Mucosa of stomach (tissue), 1 donor: Measurements from ENCODE around the gene ST14.

Source experiments
- H3K27me3 ChIP-seq: one replicate; pipeline ENCODE4 v1.7.0; 2013; ENCODE audit warnings: mild to moderate bottlenecking, low read length; ENCODE audit not compliant: control insufficient read depth, insufficient read depth
- H3K36me3 ChIP-seq: one replicate; pipeline ENCODE4 v1.7.0; 2013; ENCODE audit warnings: low read length; ENCODE audit not compliant: control insufficient read depth, insufficient read depth
- H3K4me1 ChIP-seq: one replicate; pipeline ENCODE4 v1.7.0; 2013; ENCODE audit warnings: mild to moderate bottlenecking, low read length; ENCODE audit not compliant: control insufficient read depth, insufficient read depth
- H3K4me3 ChIP-seq: one replicate; pipeline ENCODE4 v1.7.0; 2013; ENCODE audit warnings: low read length
- H3K9ac ChIP-seq: one replicate; pipeline ENCODE4 v1.7.0; 2013; ENCODE audit warnings: mild to moderate bottlenecking, low read length, moderate library complexity
- H3K9me3 ChIP-seq: one replicate; pipeline ENCODE4 v1.7.0; 2013; ENCODE audit warnings: mild to moderate bottlenecking, low read length, moderate library complexity; ENCODE audit not compliant: control insufficient read depth
- donor health status: Pancreatic carcinoma.

The ST14 gene

DNA sequence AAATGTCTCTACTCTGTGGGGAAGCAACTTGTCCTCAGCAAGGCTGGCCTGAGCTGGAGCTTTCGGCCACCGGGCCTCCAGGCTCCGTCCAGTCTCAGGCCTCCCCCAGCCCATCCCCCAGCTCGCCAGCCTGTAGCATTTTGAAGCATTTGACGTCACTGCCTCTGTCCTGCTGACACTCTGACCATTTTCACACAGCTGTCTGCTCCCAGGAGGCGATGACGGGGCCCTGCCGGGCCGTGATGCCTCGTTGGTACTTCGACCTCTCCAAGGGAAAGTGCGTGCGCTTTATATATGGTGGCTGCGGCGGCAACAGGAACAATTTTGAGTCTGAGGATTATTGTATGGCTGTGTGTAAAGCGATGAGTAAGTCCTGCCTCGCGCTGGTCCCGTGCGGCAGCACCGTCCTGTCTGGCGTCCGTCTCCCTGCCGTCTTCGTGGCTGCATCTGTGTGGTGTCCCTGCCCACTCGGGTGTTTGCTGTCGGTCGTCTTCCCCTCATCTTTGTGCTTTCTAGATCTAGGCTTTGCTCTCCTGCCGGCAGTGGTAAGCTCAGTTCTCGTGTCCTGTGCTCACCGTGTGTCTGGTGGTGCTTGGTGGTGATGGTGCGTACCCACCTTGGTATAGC lies 36.1 kb upstream of the ST14 start:
- peaks cover 5% of the 10 kb centered on the region for H3K4me1 ChIP-seq
- no peaks in the 10 kb centered on the region for H3K27me3 ChIP-seq
- H3K9ac ChIP-seq: no peak overlapping the region
- no peaks in the 10 kb centered on the region for H3K9me3 ChIP-seq
- H3K36me3 ChIP-seq: peaks cover 1% of the 10 kb centered on the region
- H3K4me3 ChIP-seq: no peak overlapping the region

DNA sequence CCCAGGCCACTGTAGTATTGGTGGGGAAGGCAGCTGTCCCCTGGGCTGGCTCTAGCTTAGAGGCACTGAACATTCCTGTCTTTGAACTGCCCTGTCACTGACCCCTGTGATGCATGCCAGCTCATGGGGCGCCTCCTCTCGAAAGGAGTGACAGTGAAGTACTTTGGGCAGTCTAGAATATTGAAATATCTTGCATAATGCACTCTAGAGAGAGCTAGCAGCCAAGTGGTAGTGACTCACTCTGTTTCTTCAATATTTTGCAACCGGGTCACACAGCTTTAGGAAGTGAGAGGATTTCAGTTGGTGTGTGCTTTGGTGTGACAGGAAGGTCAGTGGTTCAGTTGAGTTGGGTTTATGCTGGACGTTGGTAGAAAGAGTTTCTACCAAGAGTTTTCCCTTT lies 35.5 kb upstream of the ST14 start:
- peaks cover 4% of the 10 kb centered on the region for H3K36me3 ChIP-seq
- H3K4me3 ChIP-seq: no peak overlapping the region
- peaks cover 5% of the 10 kb centered on the region for H3K4me1 ChIP-seq
- no peak overlapping the region for H3K9ac ChIP-seq
- H3K9me3 ChIP-seq: no peaks in the 10 kb centered on the region
- no peaks in the 10 kb centered on the region for H3K27me3 ChIP-seq

DNA sequence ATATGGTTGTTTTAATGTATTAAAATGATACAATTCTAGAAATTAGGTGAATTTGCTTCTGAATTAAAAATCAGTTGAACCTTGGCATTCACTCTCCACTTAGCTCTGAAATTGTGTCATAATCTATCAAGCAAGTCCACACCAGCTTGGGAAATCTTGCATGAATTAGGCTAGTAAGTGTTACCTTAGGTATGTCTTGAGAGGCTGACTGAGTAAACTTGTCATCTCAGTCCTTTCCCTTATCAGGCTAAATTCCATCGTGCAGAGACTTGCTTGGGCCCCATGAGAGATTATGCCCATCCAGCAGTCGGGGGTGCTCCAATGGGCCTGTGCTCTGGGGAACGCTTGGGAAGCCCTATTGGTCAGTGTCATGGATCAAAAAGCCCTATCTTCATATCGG lies 33.9 kb upstream of the ST14 start:
- Histone ChIP-seq H3K4me3 (no peak overlapping the region), H3K36me3 (peaks cover 4% of the 10 kb centered on the region), H3K27me3 (no peaks in the 10 kb centered on the region), H3K4me1 (peaks cover 5% of the 10 kb centered on the region), H3K9ac (no peak overlapping the region), H3K9me3 (no peaks in the 10 kb centered on the region)

DNA sequence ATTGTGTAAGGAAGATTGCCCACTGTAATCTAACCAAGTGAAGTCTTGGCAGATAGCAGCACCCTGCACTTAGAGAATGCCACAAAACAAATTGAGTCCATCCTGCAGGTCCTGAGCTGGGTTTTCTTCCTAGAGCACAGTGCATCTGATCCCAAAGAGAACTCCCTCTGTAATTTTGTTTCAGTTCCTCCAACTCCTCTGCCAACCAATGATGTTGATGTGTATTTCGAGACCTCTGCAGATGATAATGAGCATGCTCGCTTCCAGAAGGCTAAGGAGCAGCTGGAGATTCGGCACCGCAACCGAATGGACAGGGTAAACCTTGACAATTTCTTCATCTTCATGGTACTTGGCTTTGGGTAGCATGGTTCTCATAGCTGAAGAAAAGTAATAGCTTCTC lies 33.1 kb upstream of the ST14 start:
- H3K4me1 ChIP-seq: peaks cover 5% of the 10 kb centered on the region
- H3K9me3 ChIP-seq: no peaks in the 10 kb centered on the region
- H3K27me3 ChIP-seq: no peaks in the 10 kb centered on the region
- no peak overlapping the region for H3K9ac ChIP-seq
- no peak overlapping the region for H3K4me3 ChIP-seq
- H3K36me3 ChIP-seq: peaks cover 7% of the 10 kb centered on the region

DNA sequence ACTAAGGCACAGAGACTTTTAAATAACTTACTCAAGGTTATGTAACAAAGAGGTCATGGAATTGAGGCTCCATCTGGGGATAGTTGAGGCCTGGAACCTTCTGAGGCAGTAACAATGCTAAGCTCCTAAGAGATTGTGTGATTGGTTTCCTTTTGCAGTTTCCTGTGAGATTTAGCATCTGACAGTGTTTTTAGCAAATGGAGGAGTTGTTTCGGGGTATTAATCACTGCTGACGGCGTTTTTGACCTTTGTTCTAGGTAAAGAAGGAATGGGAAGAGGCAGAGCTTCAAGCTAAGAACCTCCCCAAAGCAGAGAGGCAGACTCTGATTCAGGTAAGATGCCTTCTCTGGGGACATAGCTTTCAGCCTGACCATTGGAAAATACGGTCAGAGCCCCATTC lies 32.1 kb upstream of the ST14 start:
- Histone ChIP-seq H3K9me3 (no peaks in the 10 kb centered on the region), H3K4me1 (peaks cover 5% of the 10 kb centered on the region), H3K9ac (no peak overlapping the region), H3K4me3 (no peak overlapping the region), H3K27me3 (no peaks in the 10 kb centered on the region), H3K36me3 (peaks cover 9% of the 10 kb centered on the region)

DNA sequence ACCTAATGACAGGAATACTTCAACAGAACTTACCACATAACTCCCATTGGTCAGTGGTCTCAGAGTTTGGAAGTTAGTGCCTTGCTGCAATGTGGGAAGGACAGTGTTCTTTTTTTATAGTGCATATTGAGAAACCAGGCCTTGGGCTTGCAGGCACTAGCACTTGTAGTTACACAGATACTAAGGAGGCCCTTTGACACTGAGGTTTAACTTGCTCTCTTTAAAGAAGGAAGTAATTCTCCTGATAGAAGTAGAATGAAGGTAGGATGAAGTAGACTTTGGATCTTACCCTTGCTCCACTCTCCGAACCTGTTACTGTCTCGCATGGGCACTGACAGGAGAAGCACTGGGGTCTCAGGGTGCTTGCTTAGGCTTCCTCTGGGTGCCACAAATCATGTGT lies 31.0 kb upstream of the ST14 start:
- Histone ChIP-seq H3K4me3 (no peak overlapping the region), H3K9ac (no peak overlapping the region), H3K9me3 (no peaks in the 10 kb centered on the region), H3K27me3 (no peaks in the 10 kb centered on the region), H3K36me3 (peaks cover 9% of the 10 kb centered on the region), H3K4me1 (peaks cover 5% of the 10 kb centered on the region)

DNA sequence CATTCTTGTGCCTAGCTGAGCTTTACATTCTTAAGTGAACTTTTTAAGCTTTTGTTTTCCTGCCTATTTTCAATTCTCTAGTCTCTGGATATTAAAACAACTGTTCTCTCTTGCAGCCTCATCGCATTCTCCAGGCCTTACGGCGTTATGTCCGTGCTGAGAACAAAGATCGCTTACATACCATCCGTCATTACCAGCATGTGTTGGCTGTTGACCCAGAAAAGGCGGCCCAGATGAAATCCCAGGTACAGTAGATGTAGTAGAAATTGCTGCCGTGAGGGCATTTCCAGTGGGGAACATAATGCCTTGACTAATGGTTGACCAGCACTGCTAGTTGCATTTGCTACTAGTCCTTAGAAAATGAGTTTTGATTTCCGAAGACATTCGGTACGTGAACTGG lies 29.7 kb upstream of the ST14 start:
- Histone ChIP-seq H3K36me3 (peaks cover 9% of the 10 kb centered on the region), H3K4me1 (peaks cover 5% of the 10 kb centered on the region), H3K27me3 (no peaks in the 10 kb centered on the region), H3K9me3 (no peaks in the 10 kb centered on the region), H3K9ac (no peak overlapping the region), H3K4me3 (no peak overlapping the region)

DNA sequence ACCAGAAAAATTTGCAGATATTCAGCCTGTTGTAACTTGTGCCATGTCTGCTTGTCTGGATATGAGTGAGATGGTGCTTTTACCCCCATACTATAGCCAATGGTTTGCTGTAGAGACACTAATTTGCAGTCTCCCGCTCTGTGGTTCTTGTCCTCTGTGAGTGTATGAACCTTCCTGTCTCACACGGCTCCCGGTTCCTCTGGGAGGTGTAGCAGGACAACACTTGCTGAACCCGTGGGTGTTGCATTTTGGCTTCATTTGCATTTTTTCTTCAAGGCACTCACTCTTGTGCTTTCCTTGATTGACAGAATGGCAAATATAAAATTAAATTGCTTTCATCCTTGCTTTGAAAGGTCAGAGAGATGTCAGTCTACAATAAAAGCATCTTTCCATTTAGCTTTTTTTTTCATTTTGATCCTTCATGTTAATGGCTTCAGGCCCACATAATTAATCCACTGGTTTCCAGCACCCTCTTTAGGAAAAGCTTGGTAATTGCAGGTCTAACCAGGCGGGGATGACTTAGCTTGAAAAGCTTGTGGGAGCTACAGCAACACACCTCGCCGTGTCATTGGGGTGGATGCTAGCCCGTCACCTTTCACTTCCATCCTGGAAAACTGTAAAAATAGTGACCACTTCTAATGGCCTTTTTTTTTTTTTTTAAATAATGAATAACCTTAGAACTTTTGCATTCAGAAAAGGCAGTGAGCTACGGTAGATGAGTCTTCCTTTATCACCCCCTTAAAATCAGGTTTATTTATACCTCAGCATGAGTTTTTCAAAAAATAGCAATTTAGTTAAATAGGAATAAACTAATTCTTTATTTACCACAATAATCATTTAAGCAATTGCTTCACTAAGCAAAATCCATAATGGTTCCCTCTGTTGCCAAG lies 27.4 kb upstream of the ST14 start:
- peaks cover 4% of the 10 kb centered on the region for H3K4me1 ChIP-seq
- H3K27me3 ChIP-seq: no peaks in the 10 kb centered on the region
- peaks cover 18% of the 10 kb centered on the region for H3K36me3 ChIP-seq
- no peaks in the 10 kb centered on the region for H3K9me3 ChIP-seq
- no peak overlapping the region for H3K4me3 ChIP-seq
- no peak overlapping the region for H3K9ac ChIP-seq

DNA sequence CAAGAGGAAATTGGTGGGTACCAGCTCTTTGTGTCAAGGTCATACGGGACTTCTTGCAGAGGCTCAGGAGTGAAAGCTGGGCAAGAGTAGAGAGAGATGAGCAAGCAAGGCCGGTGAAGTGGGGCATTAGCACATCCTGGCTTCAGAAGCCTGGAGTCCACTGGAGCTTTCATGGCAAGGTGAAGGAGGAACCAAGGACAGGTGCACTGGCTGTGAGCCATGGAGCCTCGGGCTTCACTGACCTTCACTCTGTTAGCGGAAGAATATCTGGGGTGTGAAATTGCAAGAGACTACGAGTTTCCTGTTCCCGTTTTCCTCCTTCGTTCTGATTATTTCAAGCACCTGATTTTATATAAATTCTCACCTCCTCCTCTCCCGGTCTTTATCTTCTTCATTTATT lies 25.9 kb upstream of the ST14 start:
- H3K9me3 ChIP-seq: no peaks in the 10 kb centered on the region
- no peaks in the 10 kb centered on the region for H3K27me3 ChIP-seq
- no peak overlapping the region for H3K9ac ChIP-seq
- no peak overlapping the region for H3K4me3 ChIP-seq
- H3K4me1 ChIP-seq: no peaks in the 10 kb centered on the region
- H3K36me3 ChIP-seq: peaks cover 15% of the 10 kb centered on the region

DNA sequence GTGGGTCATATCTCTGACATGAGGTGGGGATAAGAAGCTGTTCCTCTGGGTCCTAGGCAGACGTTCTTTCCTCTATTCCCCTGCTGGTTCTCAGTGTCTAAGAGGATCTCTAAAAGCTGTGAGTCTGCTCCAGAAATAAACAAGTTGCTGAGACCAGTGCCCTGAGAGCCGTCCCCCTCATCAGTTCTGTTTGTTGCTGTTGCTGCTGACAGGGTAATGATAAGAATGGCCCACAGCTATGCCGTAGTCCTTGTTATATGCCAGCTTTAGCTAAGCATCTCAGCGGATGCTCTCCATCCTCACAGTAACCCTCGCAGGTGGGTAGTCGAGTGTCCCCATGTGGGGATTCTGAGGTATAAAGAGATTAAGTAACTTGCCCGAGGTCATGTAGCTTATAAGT lies 23.5 kb upstream of the ST14 start:
- Histone ChIP-seq H3K36me3 (peaks cover 14% of the 10 kb centered on the region), H3K4me1 (no peaks in the 10 kb centered on the region), H3K9ac (no peak overlapping the region), H3K9me3 (no peaks in the 10 kb centered on the region), H3K27me3 (no peaks in the 10 kb centered on the region), H3K4me3 (no peak overlapping the region)

DNA sequence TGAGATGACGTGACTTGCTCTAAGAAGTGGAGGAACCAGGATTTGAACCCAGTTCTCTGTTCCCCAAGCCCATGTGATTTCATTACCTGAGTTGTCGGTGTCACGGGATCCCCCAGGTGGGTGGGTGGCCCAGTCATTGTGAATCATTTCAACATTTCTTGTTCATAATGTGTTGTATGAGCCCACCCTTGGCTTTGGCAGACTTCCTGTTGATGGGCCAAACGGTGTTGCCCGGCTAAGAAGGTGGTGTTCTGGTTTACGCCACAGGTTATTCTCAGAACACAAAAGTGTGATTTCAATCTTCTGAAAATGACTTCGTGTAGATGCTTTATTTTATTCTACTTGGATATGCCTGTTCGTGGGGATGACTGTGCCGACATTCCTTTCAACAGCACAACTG lies 21.6 kb upstream of the ST14 start:
- Histone ChIP-seq H3K36me3 (peaks cover 9% of the 10 kb centered on the region), H3K27me3 (no peaks in the 10 kb centered on the region), H3K4me3 (no peak overlapping the region), H3K4me1 (no peaks in the 10 kb centered on the region), H3K9me3 (no peaks in the 10 kb centered on the region), H3K9ac (no peak overlapping the region)

DNA sequence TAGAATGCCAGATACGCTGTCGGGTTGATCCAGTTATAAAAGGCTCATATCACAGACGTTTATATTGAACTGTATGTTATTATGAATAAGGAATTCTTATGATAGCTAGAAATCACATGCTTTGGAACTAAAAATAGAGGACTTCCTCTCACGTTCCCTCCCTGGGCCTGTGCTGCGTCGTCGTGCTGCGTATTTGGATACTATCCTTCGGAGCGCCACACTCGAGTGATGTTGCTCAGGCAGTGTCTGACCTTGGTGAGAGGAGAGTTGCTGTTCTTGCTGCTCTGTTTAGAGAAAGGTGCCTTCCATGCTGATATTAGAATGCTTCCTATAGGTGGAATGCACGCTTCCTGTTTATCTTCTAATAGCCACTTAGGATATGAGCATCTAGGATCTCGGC lies 20.2 kb upstream of the ST14 start:
- no peaks in the 10 kb centered on the region for H3K9me3 ChIP-seq
- no peak overlapping the region for H3K9ac ChIP-seq
- no peaks in the 10 kb centered on the region for H3K27me3 ChIP-seq
- H3K36me3 ChIP-seq: peaks cover 9% of the 10 kb centered on the region
- H3K4me3 ChIP-seq: no peak overlapping the region
- H3K4me1 ChIP-seq: peaks cover 9% of the 10 kb centered on the region
